HL-60 (cell line): ENCODE data around the gene SLC15A1.

Experiments used
- DNase-seq, 2 experiments: peaks; one replicate each; pipeline ENCODE4 v3.0.0-alpha.2; 2010 to 2020; ENCODE audit warnings: low read depth in 1 of 2, low spot score in 1 of 2
- H3K27ac ChIP-seq: fragments of 250-450 bp; sonication (Bioruptor Pico); replicated peaks from 2 replicates; pipeline ENCODE4 v1.5.1; 2020; ENCODE audit warnings: mild to moderate bottlenecking, moderate library complexity
- H3K27me3 ChIP-seq: fragments of 250-450 bp; sonication (Bioruptor Pico); 2 replicates; pipeline ENCODE4 v1.5.1; 2021; ENCODE audit warnings: mild to moderate bottlenecking, moderate library complexity; ENCODE audit not compliant: insufficient read depth, poor library complexity, severe bottlenecking
- H3K4me3 ChIP-seq: replicated peaks from 2 replicates; pipeline ENCODE4 v1.5.1; 2011; ENCODE audit warnings: mild to moderate bottlenecking, control low read depth, low read length; ENCODE audit not compliant: insufficient read depth
- GABPA ChIP-seq: IDR thresholded peaks from 2 replicates; pipeline ENCODE4 v1.6.1; 2012; ENCODE audit warnings: low read depth
- POLR2AphosphoS5 ChIP-seq: IDR thresholded peaks from 2 replicates; pipeline ENCODE4 v1.6.1; 2012; ENCODE audit warnings: low read depth
- SPI1 ChIP-seq: IDR thresholded peaks from 2 replicates; pipeline ENCODE4 v1.6.1; 2012; ENCODE audit warnings: low read depth, mild to moderate bottlenecking, borderline replicate concordance
- TF ChIP-seq, protein P1 (sequence below): IDR thresholded peaks from 2 replicates; pipeline ENCODE4 v1.6.1; 2012; ENCODE audit warnings: low read depth; ENCODE audit not compliant: insufficient replicate concordance
- TF ChIP-seq, protein P2 (sequence below): IDR thresholded peaks from one replicate; pipeline ENCODE4 v1.5.1; 2011; ENCODE audit warnings: low read length, control low read depth, inconsistent platforms; ENCODE audit not compliant: insufficient read depth

SLC15A1 gene

DNA sequence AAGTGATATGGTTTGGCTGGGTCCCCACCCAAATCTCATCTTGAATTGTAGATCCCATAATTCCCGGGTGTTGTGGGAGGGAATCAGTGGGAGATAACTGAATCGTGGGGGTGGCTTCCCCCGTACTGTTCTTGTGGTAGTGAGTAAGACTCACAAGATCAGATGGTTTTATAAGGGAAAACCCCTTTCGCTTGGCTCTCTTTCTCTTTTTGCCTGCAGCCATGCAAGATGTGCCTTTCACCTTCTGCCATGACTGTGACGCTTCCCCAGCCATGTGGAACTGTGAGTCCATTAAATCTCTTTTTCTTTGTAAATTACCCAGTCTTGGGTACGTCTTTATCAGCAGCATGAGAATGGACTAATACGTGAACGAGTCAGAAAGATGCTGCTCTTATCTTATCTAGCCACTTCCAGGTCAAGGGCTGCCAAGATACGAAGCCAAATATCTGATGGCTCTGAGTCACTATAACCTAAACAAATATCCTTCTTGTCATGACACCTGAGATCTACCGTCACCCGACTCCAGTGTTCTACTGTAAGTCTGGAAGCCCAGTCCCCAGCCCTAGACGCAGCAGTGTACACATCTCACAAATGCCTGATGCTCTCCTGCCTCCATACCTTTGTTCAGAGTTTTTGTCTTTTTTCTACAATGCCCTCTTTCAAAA is 45.9 kb downstream of the SLC15A1 start:
- no peak for DNase-seq
- no peak overlapping the region for H3K27ac ChIP-seq
- no peaks in the 10 kb centered on the region for H3K27me3 ChIP-seq
- TF ChIP-seq GABPA (no peak), SPI1 (no peak), POLR2AphosphoS5 (no peak)
- TF ChIP-seq, protein P1, sequence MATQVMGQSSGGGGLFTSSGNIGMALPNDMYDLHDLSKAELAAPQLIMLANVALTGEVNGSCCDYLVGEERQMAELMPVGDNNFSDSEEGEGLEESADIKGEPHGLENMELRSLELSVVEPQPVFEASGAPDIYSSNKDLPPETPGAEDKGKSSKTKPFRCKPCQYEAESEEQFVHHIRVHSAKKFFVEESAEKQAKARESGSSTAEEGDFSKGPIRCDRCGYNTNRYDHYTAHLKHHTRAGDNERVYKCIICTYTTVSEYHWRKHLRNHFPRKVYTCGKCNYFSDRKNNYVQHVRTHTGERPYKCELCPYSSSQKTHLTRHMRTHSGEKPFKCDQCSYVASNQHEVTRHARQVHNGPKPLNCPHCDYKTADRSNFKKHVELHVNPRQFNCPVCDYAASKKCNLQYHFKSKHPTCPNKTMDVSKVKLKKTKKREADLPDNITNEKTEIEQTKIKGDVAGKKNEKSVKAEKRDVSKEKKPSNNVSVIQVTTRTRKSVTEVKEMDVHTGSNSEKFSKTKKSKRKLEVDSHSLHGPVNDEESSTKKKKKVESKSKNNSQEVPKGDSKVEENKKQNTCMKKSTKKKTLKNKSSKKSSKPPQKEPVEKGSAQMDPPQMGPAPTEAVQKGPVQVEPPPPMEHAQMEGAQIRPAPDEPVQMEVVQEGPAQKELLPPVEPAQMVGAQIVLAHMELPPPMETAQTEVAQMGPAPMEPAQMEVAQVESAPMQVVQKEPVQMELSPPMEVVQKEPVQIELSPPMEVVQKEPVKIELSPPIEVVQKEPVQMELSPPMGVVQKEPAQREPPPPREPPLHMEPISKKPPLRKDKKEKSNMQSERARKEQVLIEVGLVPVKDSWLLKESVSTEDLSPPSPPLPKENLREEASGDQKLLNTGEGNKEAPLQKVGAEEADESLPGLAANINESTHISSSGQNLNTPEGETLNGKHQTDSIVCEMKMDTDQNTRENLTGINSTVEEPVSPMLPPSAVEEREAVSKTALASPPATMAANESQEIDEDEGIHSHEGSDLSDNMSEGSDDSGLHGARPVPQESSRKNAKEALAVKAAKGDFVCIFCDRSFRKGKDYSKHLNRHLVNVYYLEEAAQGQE = no peak
- TF ChIP-seq, protein P2, sequence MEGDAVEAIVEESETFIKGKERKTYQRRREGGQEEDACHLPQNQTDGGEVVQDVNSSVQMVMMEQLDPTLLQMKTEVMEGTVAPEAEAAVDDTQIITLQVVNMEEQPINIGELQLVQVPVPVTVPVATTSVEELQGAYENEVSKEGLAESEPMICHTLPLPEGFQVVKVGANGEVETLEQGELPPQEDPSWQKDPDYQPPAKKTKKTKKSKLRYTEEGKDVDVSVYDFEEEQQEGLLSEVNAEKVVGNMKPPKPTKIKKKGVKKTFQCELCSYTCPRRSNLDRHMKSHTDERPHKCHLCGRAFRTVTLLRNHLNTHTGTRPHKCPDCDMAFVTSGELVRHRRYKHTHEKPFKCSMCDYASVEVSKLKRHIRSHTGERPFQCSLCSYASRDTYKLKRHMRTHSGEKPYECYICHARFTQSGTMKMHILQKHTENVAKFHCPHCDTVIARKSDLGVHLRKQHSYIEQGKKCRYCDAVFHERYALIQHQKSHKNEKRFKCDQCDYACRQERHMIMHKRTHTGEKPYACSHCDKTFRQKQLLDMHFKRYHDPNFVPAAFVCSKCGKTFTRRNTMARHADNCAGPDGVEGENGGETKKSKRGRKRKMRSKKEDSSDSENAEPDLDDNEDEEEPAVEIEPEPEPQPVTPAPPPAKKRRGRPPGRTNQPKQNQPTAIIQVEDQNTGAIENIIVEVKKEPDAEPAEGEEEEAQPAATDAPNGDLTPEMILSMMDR = no peak
- no peak overlapping the region for H3K4me3 ChIP-seq

DNA sequence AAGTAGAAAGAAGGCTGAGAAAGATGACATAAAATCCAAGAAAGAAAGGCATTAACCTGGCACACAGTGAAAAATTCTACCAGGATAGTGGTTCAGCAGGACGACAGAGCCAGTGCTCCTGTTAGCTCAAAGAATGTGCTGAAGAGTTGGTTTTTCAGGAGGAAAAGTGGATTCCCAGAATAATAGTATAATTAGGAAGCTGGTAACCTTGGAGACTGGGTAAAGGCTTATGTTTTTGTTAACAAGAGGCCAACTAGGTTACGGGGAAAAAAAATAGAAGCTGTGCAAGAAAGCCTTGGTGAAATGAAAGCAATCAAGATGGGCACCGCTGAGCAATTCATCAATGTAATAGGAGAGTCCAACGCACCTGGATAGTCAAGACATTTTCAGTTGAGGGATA is 54.7 kb downstream of the SLC15A1 start:
- H3K27ac ChIP-seq = no peak overlapping the region
- DNase-seq = no peak
- TF ChIP-seq, protein P1 = no peak
- TF ChIP-seq, protein P2 = no peak
- TF ChIP-seq GABPA = no peak
- TF ChIP-seq POLR2AphosphoS5 = no peak
- H3K4me3 ChIP-seq = no peak overlapping the region
- H3K27me3 ChIP-seq = no peaks in the 10 kb centered on the region

DNA sequence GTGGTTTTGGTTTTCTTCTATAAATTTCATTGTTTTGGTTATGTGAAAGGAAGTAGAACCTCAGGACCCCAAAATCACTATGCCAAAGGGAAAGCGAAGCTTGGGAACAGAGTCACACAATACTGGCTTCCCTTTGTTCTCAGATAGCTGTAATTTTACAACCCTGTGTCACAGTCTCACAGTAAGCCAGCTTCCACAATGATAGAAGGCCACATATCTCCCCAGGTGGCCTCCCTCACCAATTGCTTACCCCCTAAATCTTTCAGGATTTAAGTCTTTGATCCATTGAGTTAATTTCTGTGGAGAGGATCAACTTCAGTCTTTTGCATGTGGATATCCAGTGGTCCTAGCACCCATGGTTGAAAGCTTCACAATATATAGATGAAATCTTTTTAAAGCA is 58.7 kb downstream of the SLC15A1 start:
- no peak overlapping the region for H3K4me3 ChIP-seq
- DNase-seq = no peak
- H3K27ac ChIP-seq = no peak overlapping the region
- H3K27me3 ChIP-seq = no peaks in the 10 kb centered on the region
- no peak for TF ChIP-seq POLR2AphosphoS5
- TF ChIP-seq, protein P1 = no peak
- TF ChIP-seq, protein P2 = no peak
